ENCODE data around the gene ARHGAP6.

DNA sequence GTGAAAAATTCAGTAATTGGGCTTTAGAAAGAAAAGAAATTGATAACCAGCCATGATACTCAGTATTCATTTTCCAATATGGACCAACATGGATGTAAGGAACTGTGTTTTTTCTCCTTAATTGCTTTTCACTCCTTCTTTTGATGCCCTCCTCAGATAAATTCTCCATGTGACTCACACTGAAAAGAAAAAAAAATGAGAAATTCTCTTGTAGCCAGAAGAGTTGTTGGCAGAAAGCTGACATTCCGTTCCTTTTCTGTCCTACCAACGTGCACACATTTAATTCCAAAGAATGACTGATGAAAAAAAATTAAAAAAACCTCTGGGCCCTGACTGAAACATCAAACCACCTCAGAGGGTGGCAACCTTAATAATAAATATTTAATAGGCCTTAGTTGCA is 219.4 kb downstream of the ARHGAP6 start:
- TF ChIP-seq, protein P1, sequence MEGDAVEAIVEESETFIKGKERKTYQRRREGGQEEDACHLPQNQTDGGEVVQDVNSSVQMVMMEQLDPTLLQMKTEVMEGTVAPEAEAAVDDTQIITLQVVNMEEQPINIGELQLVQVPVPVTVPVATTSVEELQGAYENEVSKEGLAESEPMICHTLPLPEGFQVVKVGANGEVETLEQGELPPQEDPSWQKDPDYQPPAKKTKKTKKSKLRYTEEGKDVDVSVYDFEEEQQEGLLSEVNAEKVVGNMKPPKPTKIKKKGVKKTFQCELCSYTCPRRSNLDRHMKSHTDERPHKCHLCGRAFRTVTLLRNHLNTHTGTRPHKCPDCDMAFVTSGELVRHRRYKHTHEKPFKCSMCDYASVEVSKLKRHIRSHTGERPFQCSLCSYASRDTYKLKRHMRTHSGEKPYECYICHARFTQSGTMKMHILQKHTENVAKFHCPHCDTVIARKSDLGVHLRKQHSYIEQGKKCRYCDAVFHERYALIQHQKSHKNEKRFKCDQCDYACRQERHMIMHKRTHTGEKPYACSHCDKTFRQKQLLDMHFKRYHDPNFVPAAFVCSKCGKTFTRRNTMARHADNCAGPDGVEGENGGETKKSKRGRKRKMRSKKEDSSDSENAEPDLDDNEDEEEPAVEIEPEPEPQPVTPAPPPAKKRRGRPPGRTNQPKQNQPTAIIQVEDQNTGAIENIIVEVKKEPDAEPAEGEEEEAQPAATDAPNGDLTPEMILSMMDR (IDR thresholded peaks at IDR 0.05; ENCODE audit: insufficient read depth, low read length) = no peak
- no peak for TF ChIP-seq GABPA (IDR thresholded peaks at IDR 0.05; ENCODE audit: low read depth)

All from HL-60 (cell line).